Measurements from ENCODE around the gene ZNF682.

- TF ChIP-seq CTCF (IDR thresholded peaks at IDR 0.05) (no peak), ZFX (IDR thresholded peaks at IDR 0.05; ENCODE audit: borderline replicate concordance) (no peak)
Measured at GRCh38 chr19:20067943-20068342, 28.6 kb upstream of the ZNF682 start.

Data from 22Rv1 (cell line).